ENCODE measurements around the gene ZNF423.

Gene ZNF423

GRCh38 chr16:49637511-49637910 lies 218.4 kb downstream of the ZNF423 start:
- no peak for DNase-seq (ENCODE audit: low read depth)
- no peak overlapping the region for H3K4me3 ChIP-seq (ENCODE audit: low read depth, low read length)
- no peak for TF ChIP-seq CTCF (IDR thresholded peaks at IDR 0.05; ENCODE audit: low read depth, low read length, missing control alignments)

DNA sequence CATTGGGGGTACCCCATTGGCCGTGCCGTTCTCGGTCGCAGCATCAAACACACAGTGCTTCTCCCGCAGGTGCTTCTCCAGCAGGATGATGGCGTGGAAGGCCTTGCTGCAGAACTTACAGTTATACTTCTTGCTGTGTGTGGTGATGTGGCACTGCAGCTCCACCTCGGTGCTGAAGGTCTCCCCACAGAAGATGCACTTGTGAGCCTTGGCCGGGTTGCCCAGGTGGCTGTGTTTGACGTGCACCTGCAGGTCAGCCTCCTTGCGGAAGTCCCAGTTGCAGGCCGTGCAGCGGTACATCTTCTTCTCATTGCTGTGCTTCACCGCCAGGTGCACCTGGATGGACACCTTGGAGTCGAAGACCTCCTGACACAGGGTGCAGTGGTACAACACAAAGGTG lies 219.3 kb downstream of the ZNF423 start:
- DNase-seq (ENCODE audit: low read depth): no peak
- H3K4me3 ChIP-seq (ENCODE audit: low read depth, low read length): no peak overlapping the region
- no peak for TF ChIP-seq CTCF (IDR thresholded peaks at IDR 0.05; ENCODE audit: low read depth, low read length, missing control alignments)

- no peak overlapping the region for H3K4me3 ChIP-seq (ENCODE audit: low read depth, low read length)
- no peak for TF ChIP-seq CTCF (IDR thresholded peaks at IDR 0.05; ENCODE audit: low read depth, low read length, missing control alignments)
- DNase-seq (ENCODE audit: low read depth): no peak
Measured at GRCh38 chr16:49635591-49636581, 220.0 kb downstream of the ZNF423 start.

DNA sequence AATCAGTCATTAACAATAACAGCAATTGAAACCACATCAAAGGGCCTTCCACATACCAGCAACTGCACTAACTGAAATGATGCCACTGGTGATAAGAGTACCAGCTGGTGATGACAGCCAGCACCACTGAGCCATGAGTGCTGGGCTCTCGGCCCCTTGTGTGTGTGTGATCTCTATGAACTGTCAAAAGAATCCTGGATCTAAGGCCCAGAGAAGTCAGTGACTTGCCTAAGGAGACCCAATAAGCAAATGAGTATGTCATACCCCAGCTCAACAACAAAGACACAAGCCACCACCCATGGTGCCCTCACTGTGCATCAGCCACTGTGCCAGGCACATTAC lies 220.9 kb downstream of the ZNF423 start:
- DNase-seq (ENCODE audit: low read depth): no peak
- no peak overlapping the region for H3K4me3 ChIP-seq (ENCODE audit: low read depth, low read length)
- TF ChIP-seq CTCF (IDR thresholded peaks at IDR 0.05; ENCODE audit: low read depth, low read length, missing control alignments): no peak

GRCh38 chr16:49634235-49635008 lies 221.5 kb downstream of the ZNF423 start:
- no peak for TF ChIP-seq CTCF (IDR thresholded peaks at IDR 0.05; ENCODE audit: low read depth, low read length, missing control alignments)
- no peak overlapping the region for H3K4me3 ChIP-seq (ENCODE audit: low read depth, low read length)
- DNase-seq (ENCODE audit: low read depth): no peak

DNA sequence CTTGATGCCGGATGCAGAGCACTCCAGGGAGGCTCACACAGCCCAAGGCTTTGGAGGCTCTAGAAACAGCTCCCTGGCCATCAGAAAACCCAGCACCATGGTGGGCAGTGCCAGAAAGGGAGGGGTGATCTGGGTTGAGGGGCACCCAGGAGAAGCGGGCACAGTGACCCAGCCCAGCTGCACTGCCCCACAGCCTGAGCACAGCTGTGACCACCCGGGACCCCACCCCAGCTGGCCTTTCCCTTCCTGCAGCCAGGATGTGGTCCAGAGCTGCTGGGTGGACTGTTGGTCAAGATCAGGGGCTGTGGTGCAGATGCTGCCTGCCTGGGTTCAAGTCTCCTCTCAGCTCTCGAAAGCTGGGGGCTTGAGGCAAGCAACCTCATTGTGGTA lies 223.1 kb downstream of the ZNF423 start:
- DNase-seq (ENCODE audit: low read depth): no peak
- TF ChIP-seq CTCF (IDR thresholded peaks at IDR 0.05; ENCODE audit: low read depth, low read length, missing control alignments): no peak
- no peak overlapping the region for H3K4me3 ChIP-seq (ENCODE audit: low read depth, low read length)

Data from GM12864 (cell line).